ENCODE measurements around the gene CRIM1. TPM values are rescaled to one million over a fixed set of nuclear protein-coding genes. Genes with fewer than 3 reads are reported as not detected.

The CRIM1 gene
- total RNA-seq, 1 donor from 2014 or later = 0.58 TPM

DNA sequence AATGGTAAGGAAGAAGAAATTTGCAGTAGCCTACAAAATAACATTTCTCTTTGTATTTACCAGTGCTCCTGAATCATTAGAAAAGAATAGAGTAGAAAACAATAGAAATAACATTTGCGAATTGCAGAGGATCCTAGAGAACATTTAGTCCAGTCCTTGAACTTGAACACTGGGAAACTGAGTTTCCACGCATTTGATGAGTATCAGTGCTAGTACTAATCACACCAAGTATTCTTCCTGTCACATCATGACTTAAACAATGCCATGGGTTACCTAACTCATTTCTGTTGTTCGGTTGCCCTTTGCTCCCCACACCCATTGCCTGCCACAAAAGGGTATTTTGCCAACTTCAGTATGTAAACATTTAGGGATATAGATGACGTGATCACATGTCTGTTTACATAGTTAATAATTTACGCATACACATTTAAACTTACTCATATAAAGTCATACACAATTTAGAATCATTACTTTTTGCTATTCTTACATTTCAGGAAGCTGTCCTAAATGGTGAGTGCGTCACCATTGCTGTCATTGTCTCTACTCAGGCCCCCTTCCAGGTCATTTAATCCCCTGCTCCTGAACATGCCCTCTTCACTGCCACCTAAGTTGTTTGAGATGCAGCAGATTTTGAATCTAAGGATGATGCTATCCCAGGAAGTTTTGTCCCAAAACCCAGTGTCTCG, 42.3 kb downstream of the CRIM1 start:
- no peak for ATAC-seq (ENCODE audit: low read depth)
- Mint-ChIP-seq H3K4me1 (no peaks in the 10 kb centered on the region), H3K9me3 (no peaks in the 10 kb centered on the region), H3K4me3 (no peak overlapping the region), H3K36me3 (ENCODE audit: low read depth) (no peaks in the 10 kb centered on the region), H3K27ac (no peak overlapping the region), H3K27me3 (no peaks in the 10 kb centered on the region)
- no peak for DNase-seq
- POLR2A ChIA-PET = no interaction called here
- intact Hi-C loops (cut with micrococcal nuclease) = no loop called here
- CTCF ChIA-PET = no interaction called here
- TF ChIP-seq, protein P1, sequence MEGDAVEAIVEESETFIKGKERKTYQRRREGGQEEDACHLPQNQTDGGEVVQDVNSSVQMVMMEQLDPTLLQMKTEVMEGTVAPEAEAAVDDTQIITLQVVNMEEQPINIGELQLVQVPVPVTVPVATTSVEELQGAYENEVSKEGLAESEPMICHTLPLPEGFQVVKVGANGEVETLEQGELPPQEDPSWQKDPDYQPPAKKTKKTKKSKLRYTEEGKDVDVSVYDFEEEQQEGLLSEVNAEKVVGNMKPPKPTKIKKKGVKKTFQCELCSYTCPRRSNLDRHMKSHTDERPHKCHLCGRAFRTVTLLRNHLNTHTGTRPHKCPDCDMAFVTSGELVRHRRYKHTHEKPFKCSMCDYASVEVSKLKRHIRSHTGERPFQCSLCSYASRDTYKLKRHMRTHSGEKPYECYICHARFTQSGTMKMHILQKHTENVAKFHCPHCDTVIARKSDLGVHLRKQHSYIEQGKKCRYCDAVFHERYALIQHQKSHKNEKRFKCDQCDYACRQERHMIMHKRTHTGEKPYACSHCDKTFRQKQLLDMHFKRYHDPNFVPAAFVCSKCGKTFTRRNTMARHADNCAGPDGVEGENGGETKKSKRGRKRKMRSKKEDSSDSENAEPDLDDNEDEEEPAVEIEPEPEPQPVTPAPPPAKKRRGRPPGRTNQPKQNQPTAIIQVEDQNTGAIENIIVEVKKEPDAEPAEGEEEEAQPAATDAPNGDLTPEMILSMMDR (IDR thresholded peaks at IDR 0.05) = no peak

DNA sequence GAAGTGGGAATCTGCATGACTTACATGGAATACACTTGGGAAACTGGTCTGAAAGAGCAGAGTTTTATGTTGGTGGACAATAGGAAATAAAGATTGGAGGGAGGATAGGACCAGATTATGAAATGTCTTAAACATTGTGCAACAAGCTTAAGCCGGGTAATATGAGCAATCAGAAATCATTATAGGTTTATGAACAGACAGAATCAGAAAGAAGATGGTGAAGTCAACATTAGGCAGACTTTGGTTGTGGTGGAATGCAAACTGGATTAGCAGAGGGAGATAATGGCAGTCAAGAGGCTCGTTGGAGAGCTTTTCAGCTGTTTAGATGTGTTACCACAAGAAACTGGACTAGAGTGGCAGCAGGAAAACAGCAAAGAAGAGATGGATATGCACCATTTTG, 43.5 kb downstream of the CRIM1 start:
- ATAC-seq (ENCODE audit: low read depth) (no peak), DNase-seq (no peak)
- H3K4me1 Mint-ChIP-seq = no peaks in the 10 kb centered on the region
- POLR2A ChIA-PET = no interaction called here
- H3K36me3 Mint-ChIP-seq (ENCODE audit: low read depth) = no peaks in the 10 kb centered on the region
- CTCF ChIA-PET = no interaction called here
- H3K9me3 Mint-ChIP-seq = no peaks in the 10 kb centered on the region
- H3K27ac Mint-ChIP-seq = no peak overlapping the region
- H3K4me3 Mint-ChIP-seq = no peak overlapping the region
- intact Hi-C loops (cut with micrococcal nuclease) = no loop called here
- H3K27me3 Mint-ChIP-seq = no peaks in the 10 kb centered on the region
- TF ChIP-seq, protein P1 (IDR thresholded peaks at IDR 0.05) = no peak

DNA sequence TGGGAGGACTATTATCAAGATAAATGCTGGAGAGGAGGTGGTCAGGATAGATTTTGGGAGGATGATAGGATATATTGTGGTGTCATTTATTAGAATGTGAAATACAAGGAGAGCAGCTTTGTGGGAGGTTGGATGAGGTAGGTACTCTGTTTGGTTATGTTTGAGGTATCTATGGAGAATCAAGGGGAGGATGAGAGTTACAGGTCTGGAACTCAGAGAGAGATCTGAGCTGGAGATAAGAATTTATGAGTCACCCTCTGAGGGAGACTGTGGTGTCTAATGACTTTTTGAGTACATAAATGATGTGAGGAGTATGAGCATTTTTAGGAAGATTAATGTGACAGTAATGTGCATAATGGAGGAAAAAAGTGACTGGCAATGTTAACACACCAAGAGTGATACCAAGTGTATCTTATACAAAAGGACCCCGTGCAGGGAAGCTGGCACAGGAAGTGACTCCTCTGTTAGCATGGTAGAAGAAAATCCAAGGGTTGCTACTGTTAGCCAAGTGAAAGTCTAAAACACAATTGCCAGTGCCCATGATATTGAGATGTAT, 48.2 kb downstream of the CRIM1 start:
- DNase-seq = no peak
- no peaks in the 10 kb centered on the region for H3K27me3 Mint-ChIP-seq
- POLR2A ChIA-PET = no interaction called here
- peaks cover 8% of the 10 kb centered on the region for H3K4me1 Mint-ChIP-seq
- CTCF ChIA-PET = no interaction called here
- H3K36me3 Mint-ChIP-seq (ENCODE audit: low read depth) = no peaks in the 10 kb centered on the region
- no peak overlapping the region for H3K27ac Mint-ChIP-seq
- ATAC-seq (ENCODE audit: low read depth) = no peak
- no peaks in the 10 kb centered on the region for H3K9me3 Mint-ChIP-seq
- intact Hi-C loops (cut with micrococcal nuclease) = no loop called here
- TF ChIP-seq, protein P1 (IDR thresholded peaks at IDR 0.05) = no peak
- no peak overlapping the region for H3K4me3 Mint-ChIP-seq

DNA sequence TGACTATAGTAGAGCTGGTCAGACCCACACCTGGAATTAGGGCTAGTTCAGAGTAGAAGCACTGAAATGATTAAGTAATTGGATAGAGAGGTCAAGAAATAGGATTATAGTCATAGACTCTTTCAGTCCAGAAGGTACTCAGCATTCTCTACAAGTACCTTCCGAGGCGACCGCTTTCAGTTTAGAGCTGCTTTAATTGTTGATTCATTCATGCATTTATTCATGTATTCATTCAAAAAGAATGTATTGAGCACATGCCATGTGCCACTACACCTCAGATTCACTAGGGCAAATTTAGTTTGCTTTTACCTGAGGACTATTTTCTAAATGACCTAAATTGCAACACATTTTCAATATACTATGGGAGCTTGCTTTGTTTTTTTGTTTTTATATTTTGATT, 48.7 kb downstream of the CRIM1 start:
- Mint-ChIP-seq H3K4me3 (no peak overlapping the region), H3K4me1 (peaks cover 8% of the 10 kb centered on the region), H3K36me3 (ENCODE audit: low read depth) (no peaks in the 10 kb centered on the region), H3K27ac (no peak overlapping the region), H3K9me3 (no peaks in the 10 kb centered on the region), H3K27me3 (no peaks in the 10 kb centered on the region)
- ChIA-PET POLR2A (no interaction called here), CTCF (no interaction called here)
- intact Hi-C loops (cut with micrococcal nuclease) = no loop called here
- DNase-seq = no peak
- TF ChIP-seq, protein P1 (IDR thresholded peaks at IDR 0.05) = no peak
- no peak for ATAC-seq (ENCODE audit: low read depth)

DNA sequence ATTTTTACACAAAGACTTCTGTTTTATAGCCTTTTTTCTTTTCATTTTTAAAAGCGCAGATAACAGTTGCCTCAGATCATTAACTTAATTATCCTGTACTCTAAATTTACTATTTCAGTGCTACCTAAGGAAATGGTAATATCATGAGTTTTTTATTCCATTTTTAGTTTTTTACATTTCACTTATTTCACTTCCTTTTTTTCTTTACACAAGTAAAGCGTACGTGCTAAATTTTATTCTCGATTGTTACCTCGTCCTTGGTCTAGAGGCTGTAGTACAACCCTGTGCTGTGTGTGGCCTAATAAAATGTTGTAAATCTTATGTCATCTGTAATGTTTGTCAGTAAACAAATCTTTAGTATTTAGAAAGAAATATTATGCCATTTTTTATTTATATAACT, 49.2 kb downstream of the CRIM1 start:
- TF ChIP-seq, protein P1 (IDR thresholded peaks at IDR 0.05) = no peak
- DNase-seq = no peak
- H3K27me3 Mint-ChIP-seq = peaks cover under 1% of the 10 kb centered on the region
- H3K4me3 Mint-ChIP-seq = no peak overlapping the region
- ATAC-seq (ENCODE audit: low read depth) = no peak
- CTCF ChIA-PET = no interaction called here
- no peaks in the 10 kb centered on the region for H3K9me3 Mint-ChIP-seq
- no peaks in the 10 kb centered on the region for H3K36me3 Mint-ChIP-seq (ENCODE audit: low read depth)
- intact Hi-C loops (cut with micrococcal nuclease) = no loop called here
- peaks cover 8% of the 10 kb centered on the region for H3K4me1 Mint-ChIP-seq
- POLR2A ChIA-PET = no interaction called here
- no peak overlapping the region for H3K27ac Mint-ChIP-seq
